ENCODE measurements around the gene ABLIM1. TPM values are rescaled to one million over a fixed set of nuclear protein-coding genes. Genes with fewer than 3 reads are reported as not detected.
A peak's percentile ranks its signal among the peaks of the same experiment; 100 is the strongest.

Gene ABLIM1
- polyA plus RNA-seq, 4 donors: 25.7 to 59.8 (median 36.8) TPM

GRCh38 chr10:114489521-114490310, 168.4 kb downstream of the ABLIM1 start:
- DNase-seq: no peak
- Histone ChIP-seq H3K9me3 (ENCODE audit: control insufficient read depth in 2 of 2, insufficient read depth in 1 of 2, low read depth in 1 of 2, low read length in 1 of 2) (peaks cover 0 to 6% of the 10 kb centered on the region in 2 donors), H3K4me1 (ENCODE audit: control insufficient read depth in 3 of 3, insufficient read depth in 2 of 3, low read depth in 1 of 3, low read length in 2 of 3) (peaks cover 0 to 2% (median 0%) of the 10 kb centered on the region in 3 donors), H3K27me3 (ENCODE audit: control insufficient read depth in 3 of 3, insufficient read depth in 3 of 3, low read length in 3 of 3) (no peaks in the 10 kb centered on the region), H3K36me3 (ENCODE audit: control insufficient read depth in 3 of 3, insufficient read depth in 2 of 3, low read depth in 1 of 3, low read length in 3 of 3) (peaks cover 3 to 22% (median 12%) of the 10 kb centered on the region in 3 donors), H3K27ac (ENCODE audit: low read depth in 1 of 3, low read length in 2 of 3) (no peak overlapping the region), H3K4me3 (ENCODE audit: low read depth in 1 of 3, low read length in 3 of 3) (no peak overlapping the region)
- WGBS, 3 donors: 80 to 81% (median 81%) methylated on average over 14 of the region's 14 CpGs
- no peak for FAIRE-seq

- H3K9me3 ChIP-seq (ENCODE audit: control insufficient read depth in 2 of 2, insufficient read depth in 1 of 2, low read depth in 1 of 2, low read length in 1 of 2): peaks cover 0 to 7% of the 10 kb centered on the region in 2 donors
- H3K4me1 ChIP-seq (ENCODE audit: control insufficient read depth in 3 of 3, insufficient read depth in 2 of 3, low read depth in 1 of 3, low read length in 2 of 3): peaks cover 0 to 2% (median 0%) of the 10 kb centered on the region in 3 donors
- H3K27me3 ChIP-seq (ENCODE audit: control insufficient read depth in 3 of 3, insufficient read depth in 3 of 3, low read length in 3 of 3): no peaks in the 10 kb centered on the region
- DNase-seq (no peak), FAIRE-seq (no peak)
- peaks cover 3 to 32% (median 12%) of the 10 kb centered on the region in 3 donors for H3K36me3 ChIP-seq (ENCODE audit: control insufficient read depth in 3 of 3, insufficient read depth in 2 of 3, low read depth in 1 of 3, low read length in 3 of 3)
- WGBS, 3 donors: 91 to 95% (median 93%) methylated on average over 9 of the region's 9 CpGs
- H3K4me3 ChIP-seq (ENCODE audit: low read depth in 1 of 3, low read length in 3 of 3): no peak overlapping the region
- no peak overlapping the region for H3K27ac ChIP-seq (ENCODE audit: low read depth in 1 of 3, low read length in 2 of 3)
Measured at GRCh38 chr10:114487815-114488536, 170.1 kb downstream of the ABLIM1 start.

GRCh38 chr10:114486938-114487814, 170.9 kb downstream of the ABLIM1 start:
- no peak for FAIRE-seq
- 84 to 89% (median 85%) methylated on average over 10 of the region's 10 CpGs for WGBS, 3 donors

GRCh38 chr10:114485696-114486400, 172.2 kb downstream of the ABLIM1 start:
- FAIRE-seq (no peak), DNase-seq (no peak)
- Histone ChIP-seq H3K9me3 (ENCODE audit: control insufficient read depth in 2 of 2, insufficient read depth in 1 of 2, low read depth in 1 of 2, low read length in 1 of 2) (peaks cover 0 to 7% of the 10 kb centered on the region in 2 donors), H3K27ac (ENCODE audit: low read depth in 1 of 3, low read length in 2 of 3) (no peak overlapping the region), H3K27me3 (ENCODE audit: control insufficient read depth in 3 of 3, insufficient read depth in 3 of 3, low read length in 3 of 3) (no peaks in the 10 kb centered on the region), H3K4me3 (ENCODE audit: low read depth in 1 of 3, low read length in 3 of 3) (no peak overlapping the region), H3K4me1 (ENCODE audit: control insufficient read depth in 3 of 3, insufficient read depth in 2 of 3, low read depth in 1 of 3, low read length in 2 of 3) (no peaks in the 10 kb centered on the region), H3K36me3 (ENCODE audit: control insufficient read depth in 3 of 3, insufficient read depth in 2 of 3, low read depth in 1 of 3, low read length in 3 of 3) (peaks cover 3 to 34% (median 12%) of the 10 kb centered on the region in 3 donors)
- WGBS, 3 donors: 66 to 93% (median 86%) methylated on average over 5 of the region's 5 CpGs

More at GRCh38 chr10:114486938-114487814, 170.9 kb downstream of the ABLIM1 start:
- no peaks in the 10 kb centered on the region for H3K27me3 ChIP-seq (ENCODE audit: control insufficient read depth in 3 of 3, insufficient read depth in 3 of 3, low read length in 3 of 3)
- H3K9me3 ChIP-seq (ENCODE audit: control insufficient read depth in 2 of 2, insufficient read depth in 1 of 2, low read depth in 1 of 2, low read length in 1 of 2): peaks cover 0 to 7% of the 10 kb centered on the region in 2 donors
- H3K36me3 ChIP-seq (ENCODE audit: control insufficient read depth in 3 of 3, insufficient read depth in 2 of 3, low read depth in 1 of 3, low read length in 3 of 3): peaks cover 3 to 32% (median 12%) of the 10 kb centered on the region in 3 donors
- peaks cover 0 to 2% (median 0%) of the 10 kb centered on the region in 3 donors for H3K4me1 ChIP-seq (ENCODE audit: control insufficient read depth in 3 of 3, insufficient read depth in 2 of 3, low read depth in 1 of 3, low read length in 2 of 3)
- no peak for DNase-seq
- H3K27ac ChIP-seq (ENCODE audit: low read depth in 1 of 3, low read length in 2 of 3): no peak overlapping the region
- no peak overlapping the region for H3K4me3 ChIP-seq (ENCODE audit: low read depth in 1 of 3, low read length in 3 of 3)

- H3K36me3 ChIP-seq (ENCODE audit: control insufficient read depth in 3 of 3, insufficient read depth in 2 of 3, low read depth in 1 of 3, low read length in 3 of 3): peaks cover 3 to 23% (median 6%) of the 10 kb centered on the region in 3 donors
- WGBS, 3 donors: 94 to 98% (median 94%) methylated on average over 6 of the region's 6 CpGs
- FAIRE-seq: no peak
Measured at GRCh38 chr10:114483575-114483974, 174.5 kb downstream of the ABLIM1 start.

GRCh38 chr10:114482480-114483304, 175.4 kb downstream of the ABLIM1 start:
- Histone ChIP-seq H3K4me1 (ENCODE audit: control insufficient read depth in 3 of 3, insufficient read depth in 2 of 3, low read depth in 1 of 3, low read length in 2 of 3) (no peaks in the 10 kb centered on the region), H3K36me3 (ENCODE audit: control insufficient read depth in 3 of 3, insufficient read depth in 2 of 3, low read depth in 1 of 3, low read length in 3 of 3) (peaks cover 3 to 23% (median 6%) of the 10 kb centered on the region in 3 donors), H3K9me3 (ENCODE audit: control insufficient read depth in 2 of 2, insufficient read depth in 1 of 2, low read depth in 1 of 2, low read length in 1 of 2) (peaks cover 0 to 7% of the 10 kb centered on the region in 2 donors), H3K27ac (ENCODE audit: low read depth in 1 of 3, low read length in 2 of 3) (peak overlapping the region in 1 of 3 donors; percentile 12), H3K27me3 (ENCODE audit: control insufficient read depth in 3 of 3, insufficient read depth in 3 of 3, low read length in 3 of 3) (no peaks in the 10 kb centered on the region), H3K4me3 (ENCODE audit: low read depth in 1 of 3, low read length in 3 of 3) (no peak overlapping the region)
- FAIRE-seq: no peak
- WGBS, 3 donors: 76 to 91% (median 87%) methylated on average over 6 of the region's 6 CpGs
- no peak for DNase-seq

More at GRCh38 chr10:114483575-114483974, 174.5 kb downstream of the ABLIM1 start:
- Histone ChIP-seq H3K27ac (ENCODE audit: low read depth in 1 of 3, low read length in 2 of 3) (peak overlapping the region in 1 of 3 donors; percentile 12), H3K4me3 (ENCODE audit: low read depth in 1 of 3, low read length in 3 of 3) (no peak overlapping the region), H3K9me3 (ENCODE audit: control insufficient read depth in 2 of 2, insufficient read depth in 1 of 2, low read depth in 1 of 2, low read length in 1 of 2) (peaks cover 0 to 7% of the 10 kb centered on the region in 2 donors), H3K27me3 (ENCODE audit: control insufficient read depth in 3 of 3, insufficient read depth in 3 of 3, low read length in 3 of 3) (no peaks in the 10 kb centered on the region), H3K4me1 (ENCODE audit: control insufficient read depth in 3 of 3, insufficient read depth in 2 of 3, low read depth in 1 of 3, low read length in 2 of 3) (no peaks in the 10 kb centered on the region)
- DNase-seq: no peak

GRCh38 chr10:114481055-114481454, 177.0 kb downstream of the ABLIM1 start:
- Histone ChIP-seq H3K4me1 (ENCODE audit: control insufficient read depth in 3 of 3, insufficient read depth in 2 of 3, low read depth in 1 of 3, low read length in 2 of 3) (no peaks in the 10 kb centered on the region), H3K36me3 (ENCODE audit: control insufficient read depth in 3 of 3, insufficient read depth in 2 of 3, low read depth in 1 of 3, low read length in 3 of 3) (peaks cover 0 to 18% (median 3%) of the 10 kb centered on the region in 3 donors), H3K27me3 (ENCODE audit: control insufficient read depth in 3 of 3, insufficient read depth in 3 of 3, low read length in 3 of 3) (no peaks in the 10 kb centered on the region), H3K27ac (ENCODE audit: low read depth in 1 of 3, low read length in 2 of 3) (no peak overlapping the region), H3K9me3 (ENCODE audit: control insufficient read depth in 2 of 2, insufficient read depth in 1 of 2, low read depth in 1 of 2, low read length in 1 of 2) (peaks cover 0 to 7% of the 10 kb centered on the region in 2 donors), H3K4me3 (ENCODE audit: low read depth in 1 of 3, low read length in 3 of 3) (no peak overlapping the region)
- WGBS, 3 donors: 89 to 95% (median 90%) methylated on average over 3 of the region's 3 CpGs
- FAIRE-seq (no peak), DNase-seq (no peak)

All from small intestine (tissue), 7 donors.